ENCODE results near the gene LTO1. TPM values are rescaled to one million over a fixed set of nuclear protein-coding genes. Genes with fewer than 3 reads are reported as not detected.

LTO1 gene
- total RNA-seq, 4 donors from 2014 or later = 16.5 to 29.2 (median 19.3) TPM

GRCh38 chr11:69702239-69702691, 27.1 kb upstream of the LTO1 start:
- Histone ChIP-seq H3K4me1 (peaks cover 9 to 49% (median 16%) of the 10 kb centered on the region in 3 donors), H3K27me3 (peaks cover 22 to 97% (median 26%) of the 10 kb centered on the region in 4 donors), H3K9me3 (no peaks in the 10 kb centered on the region), H3K36me3 (no peaks in the 10 kb centered on the region), H3K27ac (no peak overlapping the region), H3K4me3 (no peak overlapping the region)
- no peak for DNase-seq
- TF ChIP-seq CTCF (IDR thresholded peaks at IDR 0.05) (no peak), POLR2A (IDR thresholded peaks at IDR 0.05) (no peak)
- intact Hi-C loops (cut with DNase I) = loop anchor here (10.0 kb wide), 1 partner anchor 183 kb away; no protein-coding TSS in a partner anchor
- WGBS, 2 donors = 15% methylated on average over 5 of the region's 35 CpGs; no CpG with 5 or more reads in 1 of the 2 donors

GRCh38 chr11:69700278-69701140, 25.4 kb upstream of the LTO1 start:
- DNase-seq = no peak
- no peak overlapping the region for H3K27ac ChIP-seq
- H3K27me3 ChIP-seq = peaks cover 22 to 96% (median 26%) of the 10 kb centered on the region in 4 donors
- no peaks in the 10 kb centered on the region for H3K36me3 ChIP-seq
- 58% methylated on average over 10 of the region's 20 CpGs for WGBS, 2 donors
- H3K4me3 ChIP-seq = no peak overlapping the region
- H3K9me3 ChIP-seq = no peaks in the 10 kb centered on the region
- peaks cover 9 to 39% (median 16%) of the 10 kb centered on the region in 3 donors for H3K4me1 ChIP-seq
- intact Hi-C loops (cut with DNase I) = loop anchor here (10.0 kb wide), 1 partner anchor 184 kb away; no protein-coding TSS in a partner anchor
- no peak for TF ChIP-seq POLR2A (IDR thresholded peaks at IDR 0.05)
- TF ChIP-seq CTCF (IDR thresholded peaks at IDR 0.05) = no peak

- no peaks in the 10 kb centered on the region for H3K36me3 ChIP-seq
- TF ChIP-seq CTCF (IDR thresholded peaks at IDR 0.05) = no peak
- TF ChIP-seq POLR2A (IDR thresholded peaks at IDR 0.05) = no peak
- H3K9me3 ChIP-seq = no peaks in the 10 kb centered on the region
- no peak overlapping the region for H3K4me3 ChIP-seq
- H3K27me3 ChIP-seq = peaks cover 11 to 96% (median 20%) of the 10 kb centered on the region in 4 donors
- 57 to 59% methylated on average over 4 to 13 of the region's 13 CpGs for WGBS, 2 donors
- H3K27ac ChIP-seq = no peak overlapping the region
- no peak for DNase-seq
- intact Hi-C loops (cut with DNase I) = no loop called here
- H3K4me1 ChIP-seq = peaks cover 7 to 29% (median 10%) of the 10 kb centered on the region in 3 donors
Observed at GRCh38 chr11:69699213-69699612, 24.1 kb upstream of the LTO1 start.

GRCh38 chr11:69698362-69698761, 23.2 kb upstream of the LTO1 start:
- TF ChIP-seq CTCF (IDR thresholded peaks at IDR 0.05) (no peak), POLR2A (IDR thresholded peaks at IDR 0.05) (no peak)
- no peak overlapping the region for H3K4me3 ChIP-seq
- H3K27ac ChIP-seq = no peak overlapping the region
- no peaks in the 10 kb centered on the region for H3K9me3 ChIP-seq
- WGBS, 2 donors = 81 to 84% methylated on average over 1 to 2 of the region's 2 CpGs
- no peaks in the 10 kb centered on the region for H3K36me3 ChIP-seq
- peaks cover 0 to 21% (median 2%) of the 10 kb centered on the region in 3 donors for H3K4me1 ChIP-seq
- DNase-seq = no peak
- intact Hi-C loops (cut with DNase I) = no loop called here
- peaks cover 3 to 95% (median 13%) of the 10 kb centered on the region in 4 donors for H3K27me3 ChIP-seq

GRCh38 chr11:69697861-69698260, 22.7 kb upstream of the LTO1 start:
- 76 to 82% methylated on average over 6 to 8 of the region's 10 CpGs for WGBS, 2 donors
- TF ChIP-seq POLR2A (IDR thresholded peaks at IDR 0.05) (no peak), CTCF (IDR thresholded peaks at IDR 0.05) (no peak)
- Histone ChIP-seq H3K4me3 (no peak overlapping the region), H3K27ac (no peak overlapping the region), H3K36me3 (no peaks in the 10 kb centered on the region), H3K27me3 (peaks cover 0 to 93% (median 8%) of the 10 kb centered on the region in 4 donors), H3K9me3 (no peaks in the 10 kb centered on the region), H3K4me1 (peaks cover 0 to 16% (median 0%) of the 10 kb centered on the region in 3 donors)
- DNase-seq = no peak
- intact Hi-C loops (cut with DNase I) = no loop called here

Measured in esophagus squamous epithelium (tissue), 5 donors.